Mesothelial cell of epicardium (in vitro differentiated cells): ENCODE results near the gene ADAMTSL1. TPM values are rescaled to one million over a fixed set of nuclear protein-coding genes. Genes with fewer than 3 reads are reported as not detected.

Source experiments
- DNase-seq, 2 experiments: peaks; one replicate each; pipeline ENCODE4 v3.0.0; 2021; ENCODE audit warnings: low spot score in 2 of 2; ENCODE audit not compliant: unreplicated experiment in 2 of 2
- H3K27ac Mint-ChIP-seq: 2 replicates; pipeline ENCODE4 v1.8.0; 2021; ENCODE audit warnings: mixed read lengths
- H3K27me3 Mint-ChIP-seq: 2 replicates; pipeline ENCODE4 v1.8.0; 2021; ENCODE audit warnings: low read depth, mixed read lengths
- H3K36me3 Mint-ChIP-seq: 2 replicates; pipeline ENCODE4 v1.8.0; 2021; ENCODE audit warnings: mixed read lengths
- H3K4me1 Mint-ChIP-seq: 2 replicates; pipeline ENCODE4 v1.8.0; 2021; ENCODE audit warnings: mixed read lengths
- H3K4me3 Mint-ChIP-seq: 2 replicates; pipeline ENCODE4 v1.8.0; 2021; ENCODE audit warnings: mild to moderate bottlenecking, moderate library complexity, mixed read lengths
- H3K9me3 Mint-ChIP-seq: 2 replicates; pipeline ENCODE4 v1.8.0; 2021; ENCODE audit warnings: mixed read lengths
- CTCF ChIP-seq: fragments of 200-600 bp; sonication (generic); IDR thresholded peaks from one replicate; pipeline ENCODE4 v1.5.0; 2021; ENCODE audit warnings: antibody characterized with exemption; ENCODE audit not compliant: unreplicated experiment
- total RNA-seq: library from RNA; stranded (reverse); gene quantifications from 3 replicates; pipeline ENCODE4 v1.2.1, GENCODE V29; 2021

ADAMTSL1 gene
- total RNA-seq, 1 donor from 2014 or later = 48.0 TPM

GRCh38 chr9:18638371-18639249, 164.7 kb downstream of the ADAMTSL1 start:
- TF ChIP-seq CTCF = no peak
- Mint-ChIP-seq H3K27me3 (peaks cover 5% of the 10 kb centered on the region), H3K27ac (no peak overlapping the region), H3K4me3 (no peak overlapping the region), H3K9me3 (peaks cover 14% of the 10 kb centered on the region), H3K4me1 (peaks cover 6% of the 10 kb centered on the region), H3K36me3 (peaks cover 14% of the 10 kb centered on the region)
- DNase-seq = no peak

GRCh38 chr9:18639911-18640310, 166.0 kb downstream of the ADAMTSL1 start:
- H3K36me3 Mint-ChIP-seq = peaks cover 17% of the 10 kb centered on the region
- H3K4me1 Mint-ChIP-seq = peaks cover 6% of the 10 kb centered on the region
- no peak overlapping the region for H3K4me3 Mint-ChIP-seq
- peaks cover 5% of the 10 kb centered on the region for H3K27me3 Mint-ChIP-seq
- no peak for TF ChIP-seq CTCF
- H3K27ac Mint-ChIP-seq = no peak overlapping the region
- no peak for DNase-seq
- H3K9me3 Mint-ChIP-seq = peaks cover 16% of the 10 kb centered on the region

- H3K36me3 Mint-ChIP-seq = peaks cover 6% of the 10 kb centered on the region
- H3K9me3 Mint-ChIP-seq = no peaks in the 10 kb centered on the region
- no peak overlapping the region for H3K27ac Mint-ChIP-seq
- H3K4me3 Mint-ChIP-seq = no peak overlapping the region
- DNase-seq = no peak
- no peaks in the 10 kb centered on the region for H3K4me1 Mint-ChIP-seq
- H3K27me3 Mint-ChIP-seq = no peaks in the 10 kb centered on the region
- TF ChIP-seq CTCF = no peak
Observed at GRCh38 chr9:18658804-18659705, 185.1 kb downstream of the ADAMTSL1 start.

GRCh38 chr9:18660001-18660400, 186.0 kb downstream of the ADAMTSL1 start:
- Mint-ChIP-seq H3K4me1 (no peaks in the 10 kb centered on the region), H3K4me3 (no peak overlapping the region), H3K27me3 (no peaks in the 10 kb centered on the region), H3K36me3 (peaks cover 6% of the 10 kb centered on the region), H3K27ac (no peak overlapping the region), H3K9me3 (no peaks in the 10 kb centered on the region)
- no peak for TF ChIP-seq CTCF
- DNase-seq = no peak

GRCh38 chr9:18662320-18662719, 188.4 kb downstream of the ADAMTSL1 start:
- no peak overlapping the region for H3K4me3 Mint-ChIP-seq
- no peak for DNase-seq
- H3K27me3 Mint-ChIP-seq = no peaks in the 10 kb centered on the region
- H3K4me1 Mint-ChIP-seq = peaks cover 1% of the 10 kb centered on the region
- H3K36me3 Mint-ChIP-seq = peaks cover 6% of the 10 kb centered on the region
- TF ChIP-seq CTCF = no peak
- no peaks in the 10 kb centered on the region for H3K9me3 Mint-ChIP-seq
- no peak overlapping the region for H3K27ac Mint-ChIP-seq
